Testis (tissue), 2 donors: ENCODE measurements around the gene PCSK5.

Experiments used
- CTCF ChIP-seq, 3 experiments: fragments of 450-650 bp in 2 of 3; fragments of 200-600 bp in 1 of 3; sonication (generic) in 1 of 3; IDR thresholded peaks; one replicate each; pipeline ENCODE4 v1.5.1; 2016 to 2019; ENCODE audit warnings: antibody characterized with exemption in 3 of 3, mild to moderate bottlenecking in 2 of 3, moderate library complexity in 1 of 3
- POLR2A ChIP-seq: fragments of 450-650 bp; IDR thresholded peaks from one replicate; pipeline ENCODE4 v1.6.1; 2017; ENCODE audit warnings: antibody characterized with exemption, mild to moderate bottlenecking, moderate library complexity

- TF ChIP-seq CTCF (IDR thresholded peaks at IDR 0.05) = no peak
- no peak for TF ChIP-seq POLR2A
Measured at GRCh38 chr9:75907923-75908322, 17.4 kb downstream of the PCSK5 start.
